Heart right ventricle (tissue), 16 donors: ENCODE measurements around the gene OLA1. TPM values are rescaled to one million over a fixed set of nuclear protein-coding genes. Genes with fewer than 3 reads are reported as not detected.

Source experiments
- ATAC-seq, 8 donors: fragments of 200-7000 bp; cut with Tn5 transposase; one replicate each; pipeline ENCODE4 v1.9.1; 2020; ENCODE audit warnings: mild to moderate bottlenecking in 8 of 8, moderate library complexity in 8 of 8, moderate number of reproducible peaks in 1 of 8
- DNase-seq, 2 donors: peaks; one replicate each; pipeline ENCODE4 v3.0.0-alpha.2; 2020
- H3K27ac ChIP-seq, 10 donors: fragments of 200-600 bp; sonication (generic) in 2 of 10; one replicate each; pipeline versions ENCODE4 v1.5.0 to v1.8.0; 2020 to 2022; ENCODE audit warnings: mild to moderate bottlenecking in 3 of 10
- H3K27me3 ChIP-seq, 7 donors: fragments of 200-600 bp; one replicate each; pipeline ENCODE4 v1.8.0; 2021 to 2022; ENCODE audit warnings: mild to moderate bottlenecking in 2 of 7
- H3K36me3 ChIP-seq, 9 donors: fragments of 200-600 bp; sonication (generic) in 1 of 9; one replicate each; pipeline versions ENCODE4 v1.5.0 to v1.8.0; 2020 to 2022; ENCODE audit warnings: mild to moderate bottlenecking in 2 of 9
- H3K4me1 ChIP-seq, 9 donors: fragments of 200-600 bp; sonication (generic) in 1 of 9; one replicate each; pipeline versions ENCODE4 v1.5.0 to v1.8.0; 2020 to 2022; ENCODE audit warnings: mild to moderate bottlenecking in 4 of 9
- H3K4me3 ChIP-seq, 10 donors: fragments of 200-600 bp; sonication (generic) in 2 of 10; one replicate each; pipeline versions ENCODE4 v1.5.0 to v1.8.0; 2020 to 2022; ENCODE audit warnings: mild to moderate bottlenecking in 7 of 10, moderate library complexity in 2 of 10
- H3K9me3 ChIP-seq, 11 donors: fragments of 200-600 bp in 10 of 11; sonication (generic) in 2 of 11; one replicate each; pipeline versions ENCODE4 v1.5.0 to v1.8.0; 2013 to 2022; ENCODE audit warnings: mild to moderate bottlenecking in 2 of 11, control low read depth in 1 of 11, moderate library complexity in 1 of 11
- CTCF ChIP-seq, 9 donors: fragments of 200-600 bp; sonication (generic) in 2 of 9; IDR thresholded peaks; one replicate each; pipeline versions ENCODE4 v1.5.0 to v1.8.0; 2021 to 2022; ENCODE audit warnings: antibody characterized with exemption in 9 of 9, mild to moderate bottlenecking in 5 of 9, moderate library complexity in 1 of 9
- WGBS, 2 donors: extraction: QIAGEN DNeasy Blood & Tissue Kit; methylation state at CpG; one replicate each; pipeline ENCODE4 v1.1.7; 2013; ENCODE audit warnings: inconsistent platforms in 1 of 2; 5-methylcytosine and 5-hydroxymethylcytosine counted together
- intact Hi-C, 10 donors: fragments of 100-400 bp; cut with DNase I; formaldehyde crosslinking; loops; one replicate each; pipeline versions ENCODE4 v1.11.1 to v1.14.2; 2022
- polyA plus RNA-seq, 2 donors: library from polyadenylated mRNA; stranded (reverse); fragments of 200-250 nt; gene quantifications; one replicate each; pipeline ENCODE4 v1.2.3, GENCODE V29; 2013
- total RNA-seq, 10 donors: library from RNA; stranded (reverse); fragmentation: NEBNext Ultra II Directional in 3 of 10; extraction: Animal tissue kit (Norgen Biotek cat#: 25700) in 3 of 10; gene quantifications; one replicate each; pipeline versions ENCODE4 v1.2.1 to v1.2.4, GENCODE V29; 2021 to 2023
- donor health status: Arrhythmogenic right ventricular cardiomyopathy.
- donor health status: ischemic (EF 13 %, LVEDD 7.1; RV severe dilation, severe dysfunction).
- donor health status: healthy with polysubstance abuse.
- donor health status: DM: no; HTN: yes; CAD: no.
- donor health status: DM: no; HTN: no; CAD: no.
- donor health status: ischemic (EF 25% LVEDD 6.9; RV normal size, moderate dysfunction).
- donor health status: ischemic (EF 25% LVEDD 5.7; RV mildly dilated, moderate dysfunction).
- donor health status: healthy.
- donor health status: DM: yes; HTN: yes; CAD: no.
- donor health status: Ischemic cardiomyopathy.
- donor health status: ischemic (EF 35%, LVEDD 5.7; RV mildly dilated, moderate dysfunction).
- donor health status: nonischemic (EF 11% LVEDD 7.7; RV severe dilation, severe dysfunction).
- donor health status: DM: yes; HTN: yes; CAD: no.
- donor health status: PGD.
- donor health status: ischemic (EF 29% LVEDD 5.4; RV normal size, mild dysfunction).
- donor health status: nonischemic (EF 23%, LVEDD 6.1; RV moderate dilation, normal function).

OLA1 gene
- total and polyA plus RNA-seq, 12 donors, result 23.7 to 85.2 (median 73.3) TPM

- H3K27ac ChIP-seq, result peak overlapping the region in 1 of 10 donors; percentile 82
- 73 to 79% methylated on average over 5 of the region's 5 CpGs for WGBS, 2 donors
- DNase-seq (no peak), ATAC-seq (no peak)
- no peak for TF ChIP-seq CTCF (IDR thresholded peaks at IDR 0.05)
- H3K36me3 ChIP-seq, result no peaks in the 10 kb centered on the region
- peaks cover 0 to 4% (median 0%) of the 10 kb centered on the region in 11 donors for H3K9me3 ChIP-seq
- no peak overlapping the region for H3K4me3 ChIP-seq
- intact Hi-C loops, result loop anchor here in 2 of 10 donors (5.0 kb wide), 2 partner anchors 42 to 62 kb away; partner anchors contain the start of gene SP3 (in 1 of the 2)
- no peaks in the 10 kb centered on the region for H3K27me3 ChIP-seq
- H3K4me1 ChIP-seq, result peaks cover 7 to 70% (median 41%) of the 10 kb centered on the region in 9 donors
These were observed 219.4 kb downstream of the OLA1 start for GRCh38 chr2:174028935-174029334.

- DNase-seq, result no peak
- intact Hi-C loops, result loop anchor here in 2 of 10 donors (5.0 kb wide), 2 partner anchors 41 to 61 kb away; partner anchors contain the start of gene SP3 (in 1 of the 2)
- Histone ChIP-seq H3K9me3 (peaks cover 0 to 4% (median 0%) of the 10 kb centered on the region in 11 donors), H3K27me3 (no peaks in the 10 kb centered on the region), H3K4me3 (no peak overlapping the region), H3K36me3 (no peaks in the 10 kb centered on the region), H3K4me1 (peaks cover 13 to 79% (median 51%) of the 10 kb centered on the region in 9 donors), H3K27ac (peak overlapping the region in 7 of 10 donors; percentile 1 to 82 (median 28))
- 36 to 46% methylated on average over 3 of the region's 3 CpGs for whole genome bisulfite sequencing, 2 donors
- ATAC-seq, result no peak
- no peak for TF ChIP-seq CTCF (IDR thresholded peaks at IDR 0.05)
These were observed 220.4 kb downstream of the OLA1 start for GRCh38 chr2:174027956-174028355.

GRCh38 chr2:174026122-174026845 lies 222.0 kb downstream of the OLA1 start:
- DNase-seq, result peak in 1 of 2 donors; percentile 28

More at GRCh38 chr2:174026122-174026845, 222.0 kb downstream of the OLA1 start:
- TF ChIP-seq CTCF (IDR thresholded peaks at IDR 0.05), result no peak
- peaks cover 0 to 4% (median 0%) of the 10 kb centered on the region in 11 donors for H3K9me3 ChIP-seq
- H3K27ac ChIP-seq, result peak overlapping the region; percentile 52 to 92 (median 88)
- H3K4me3 ChIP-seq, result peak overlapping the region in 1 of 10 donors; percentile 14
- H3K36me3 ChIP-seq, result no peaks in the 10 kb centered on the region
- peaks cover 13 to 79% (median 52%) of the 10 kb centered on the region in 9 donors for H3K4me1 ChIP-seq
- peak in 1 of 8 donors; percentile 9 for ATAC-seq
- intact Hi-C loops, result loop anchor here in 2 of 10 donors (5.0 kb wide), 2 partner anchors 39 to 59 kb away; partner anchors contain the start of gene SP3 (in 1 of the 2)
- H3K27me3 ChIP-seq, result no peaks in the 10 kb centered on the region
- WGBS, 2 donors, result 77 to 80% methylated on average over 23 of the region's 23 CpGs
